DMS79 (cell line): ENCODE data around the gene SEMA3D.
A peak's percentile ranks its signal among the peaks of the same experiment; 100 is the strongest.

Source experiments
- DNase-seq: peaks from one replicate; lab custom pipeline; 2025; lab: John Stamatoyannopoulos, UW

The SEMA3D gene

GRCh38 chr7:85031475-85031874 lies 155.4 kb downstream of the SEMA3D start:
- DNase-seq: no peak

GRCh38 chr7:85030893-85031292 lies 156.0 kb downstream of the SEMA3D start:
- DNase-seq: peak; percentile 2

DNA sequence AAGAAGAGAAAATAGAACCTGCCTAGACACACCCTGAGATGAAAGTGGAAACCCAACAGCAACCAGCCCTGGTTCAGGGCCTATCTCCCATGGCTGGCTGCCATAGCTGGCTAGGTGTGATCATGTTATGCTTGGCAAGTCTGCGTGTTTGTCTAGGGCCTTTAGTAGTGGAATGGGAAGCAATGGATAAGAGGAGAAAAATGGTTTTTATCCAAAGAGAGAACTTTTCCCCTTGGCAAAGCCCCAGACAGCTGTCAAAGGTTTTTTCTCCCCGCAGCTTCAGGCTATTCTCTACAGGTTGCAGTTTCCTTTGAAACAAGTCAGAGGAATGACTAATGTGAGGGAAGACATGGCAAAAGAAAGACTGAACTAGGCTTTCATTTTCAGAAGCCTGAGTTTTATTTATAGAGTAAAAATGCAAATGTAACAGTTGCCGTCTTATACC lies 161.5 kb downstream of the SEMA3D start:
- no peak for DNase-seq

DNA sequence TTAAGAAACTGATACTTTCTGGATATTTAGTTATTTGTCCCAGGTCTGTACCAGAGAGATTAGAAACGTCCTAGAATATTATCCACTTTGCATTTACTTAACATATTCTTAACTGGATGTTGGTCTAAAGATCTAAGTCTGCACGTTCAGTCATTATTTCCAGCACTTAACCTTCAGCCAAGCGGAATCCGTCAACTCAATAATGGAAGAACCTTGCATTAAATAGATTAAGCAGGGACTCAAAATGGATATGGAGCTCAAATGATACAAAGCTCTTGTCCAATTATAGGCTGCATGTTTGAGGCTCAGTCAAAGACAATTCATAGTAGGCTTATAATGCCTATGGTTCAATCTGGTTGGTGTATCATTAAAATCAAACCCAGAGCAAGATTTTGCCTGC lies 162.9 kb downstream of the SEMA3D start:
- peak; percentile 57 for DNase-seq

DNA sequence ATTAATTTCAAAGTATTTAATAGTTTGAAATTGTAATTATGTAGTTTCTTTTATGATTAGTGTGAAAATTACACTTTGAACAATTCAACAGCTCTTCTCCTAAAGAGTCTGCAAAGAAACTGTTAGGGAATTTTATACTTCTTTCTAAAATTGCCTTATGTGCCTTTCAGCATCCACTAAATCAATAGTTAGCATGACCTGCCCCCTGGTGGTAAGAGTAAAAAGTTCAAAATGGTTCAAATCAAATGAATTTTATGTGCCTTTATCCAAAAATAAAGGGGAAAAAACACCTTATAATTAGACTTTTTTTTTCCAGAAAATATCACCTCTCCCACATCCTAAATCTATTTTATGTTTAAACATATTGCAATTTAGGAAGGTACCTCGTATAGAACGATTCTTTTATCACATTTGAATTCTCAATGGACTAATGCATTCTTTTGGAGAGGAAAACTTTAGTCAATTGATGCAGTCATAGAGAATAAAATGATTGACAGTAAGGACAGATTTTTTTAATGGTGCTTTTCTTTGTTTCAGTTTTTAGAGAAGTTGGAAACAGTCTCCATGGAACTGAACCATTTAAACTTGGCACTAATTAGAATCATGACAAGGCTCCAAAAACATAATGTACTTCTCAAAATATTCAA lies 163.7 kb downstream of the SEMA3D start:
- no peak for DNase-seq

DNA sequence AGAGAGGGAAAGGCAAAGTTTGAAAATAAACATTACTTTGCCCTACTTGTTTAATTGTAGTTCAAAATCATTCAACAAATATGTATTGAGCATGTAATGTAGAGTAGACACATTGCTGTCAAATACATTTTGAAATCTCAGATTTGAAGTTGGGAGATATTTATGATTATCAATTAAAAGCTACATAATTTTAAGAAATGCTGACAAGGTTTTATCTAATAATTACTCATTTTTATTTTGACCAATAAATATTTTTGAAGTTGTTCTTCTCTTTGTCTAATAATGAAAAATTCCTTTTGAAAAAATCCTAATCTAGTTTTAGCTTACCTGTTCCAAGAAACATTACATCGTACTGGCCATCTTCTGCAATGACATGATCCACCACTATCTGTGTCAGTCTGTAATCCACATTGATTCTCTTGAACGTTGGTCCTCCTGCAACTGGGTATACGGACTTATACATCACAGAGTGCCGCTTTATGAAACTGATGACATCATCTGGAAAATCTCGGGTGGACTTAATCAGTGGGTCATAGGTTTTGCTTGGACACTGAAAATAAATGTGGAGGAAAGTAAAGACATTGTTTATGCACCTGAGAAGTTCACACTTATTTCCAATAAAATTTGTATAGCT lies 164.7 kb downstream of the SEMA3D start:
- DNase-seq: no peak

GRCh38 chr7:85021101-85021704 lies 165.7 kb downstream of the SEMA3D start:
- no peak for DNase-seq

- no peak for DNase-seq
Observed at GRCh38 chr7:85019778-85020177, 167.1 kb downstream of the SEMA3D start.

- no peak for DNase-seq
Observed at GRCh38 chr7:85019176-85019575, 167.7 kb downstream of the SEMA3D start.

GRCh38 chr7:85018498-85018897 lies 168.4 kb downstream of the SEMA3D start:
- DNase-seq: no peak

- no peak for DNase-seq
Observed at GRCh38 chr7:85016286-85016685, 170.6 kb downstream of the SEMA3D start.

DNA sequence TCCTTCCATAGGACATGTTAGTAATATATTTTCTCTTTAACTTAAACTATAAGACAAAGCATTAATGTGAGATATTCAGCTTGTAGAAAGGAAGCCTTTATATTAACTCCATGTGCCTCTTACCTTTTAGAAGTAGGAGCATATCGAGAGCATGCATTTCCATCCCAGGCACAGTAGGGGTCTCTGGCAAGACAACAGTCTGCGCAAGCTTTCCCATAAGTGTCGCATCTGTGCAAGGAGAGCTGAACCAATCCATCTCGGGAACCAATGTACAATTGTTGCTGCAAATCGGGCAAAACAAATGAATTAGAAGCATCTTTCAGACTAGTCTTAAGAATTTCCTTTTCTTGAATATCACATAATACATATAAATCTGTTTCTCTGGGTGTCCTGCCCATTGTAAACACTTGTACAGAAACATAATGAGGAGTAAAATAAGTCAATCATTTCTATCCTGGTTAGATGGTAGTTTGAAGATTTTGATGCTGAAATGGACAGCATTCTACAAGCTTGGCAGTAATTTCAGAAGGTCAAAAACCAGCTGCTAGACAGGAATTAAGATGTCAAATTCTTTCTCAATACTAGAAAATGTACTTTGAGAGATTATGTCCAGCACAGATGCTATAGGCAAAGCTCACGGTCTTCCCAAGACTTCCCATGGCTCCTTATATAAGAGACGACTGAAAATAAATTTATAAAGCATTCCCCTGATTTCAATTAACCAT lies 171.8 kb downstream of the SEMA3D start:
- no peak for DNase-seq

GRCh38 chr7:85011127-85011526 lies 175.7 kb downstream of the SEMA3D start:
- no peak for DNase-seq

DNA sequence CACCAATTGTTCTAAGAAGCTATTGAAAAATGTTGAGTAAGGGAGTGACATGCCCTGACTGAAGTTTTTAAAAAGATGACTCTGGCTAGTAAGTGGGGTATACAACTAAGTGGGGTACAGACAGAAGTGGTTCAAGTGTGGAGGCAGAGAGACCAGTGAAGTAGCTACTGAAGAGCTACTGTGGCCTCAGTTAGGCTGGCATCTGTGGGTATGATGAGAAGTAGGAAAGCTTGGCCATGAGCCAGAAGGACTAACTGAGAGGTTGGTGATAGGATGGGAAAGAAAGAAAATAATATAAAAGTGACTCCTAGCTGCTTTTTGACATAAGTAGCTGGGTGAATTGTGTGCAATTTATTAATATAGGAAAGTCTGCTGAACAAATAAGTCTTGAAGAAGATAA lies 176.6 kb downstream of the SEMA3D start:
- DNase-seq: peak; percentile 75

DNA sequence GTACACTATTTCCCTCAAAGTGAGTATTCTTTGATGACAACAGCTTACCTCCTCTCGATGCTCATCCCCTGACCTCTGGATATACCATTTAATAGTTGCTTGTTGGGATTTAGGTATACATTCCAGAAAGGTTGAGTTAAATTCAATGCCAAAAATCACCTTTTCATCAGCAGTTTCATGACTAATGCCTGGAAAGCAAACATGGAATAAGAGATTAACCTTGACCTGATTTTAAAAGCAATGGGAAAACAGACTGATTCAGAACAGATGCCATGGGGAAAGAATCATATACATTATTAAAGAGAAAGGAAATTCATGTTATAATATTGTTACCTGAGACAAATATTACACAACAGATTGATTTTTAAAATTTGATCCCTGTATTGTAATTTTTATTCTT lies 180.1 kb downstream of the SEMA3D start:
- DNase-seq: no peak

- no peak for DNase-seq
Observed at GRCh38 chr7:85004402-85004801, 182.5 kb downstream of the SEMA3D start.

DNA sequence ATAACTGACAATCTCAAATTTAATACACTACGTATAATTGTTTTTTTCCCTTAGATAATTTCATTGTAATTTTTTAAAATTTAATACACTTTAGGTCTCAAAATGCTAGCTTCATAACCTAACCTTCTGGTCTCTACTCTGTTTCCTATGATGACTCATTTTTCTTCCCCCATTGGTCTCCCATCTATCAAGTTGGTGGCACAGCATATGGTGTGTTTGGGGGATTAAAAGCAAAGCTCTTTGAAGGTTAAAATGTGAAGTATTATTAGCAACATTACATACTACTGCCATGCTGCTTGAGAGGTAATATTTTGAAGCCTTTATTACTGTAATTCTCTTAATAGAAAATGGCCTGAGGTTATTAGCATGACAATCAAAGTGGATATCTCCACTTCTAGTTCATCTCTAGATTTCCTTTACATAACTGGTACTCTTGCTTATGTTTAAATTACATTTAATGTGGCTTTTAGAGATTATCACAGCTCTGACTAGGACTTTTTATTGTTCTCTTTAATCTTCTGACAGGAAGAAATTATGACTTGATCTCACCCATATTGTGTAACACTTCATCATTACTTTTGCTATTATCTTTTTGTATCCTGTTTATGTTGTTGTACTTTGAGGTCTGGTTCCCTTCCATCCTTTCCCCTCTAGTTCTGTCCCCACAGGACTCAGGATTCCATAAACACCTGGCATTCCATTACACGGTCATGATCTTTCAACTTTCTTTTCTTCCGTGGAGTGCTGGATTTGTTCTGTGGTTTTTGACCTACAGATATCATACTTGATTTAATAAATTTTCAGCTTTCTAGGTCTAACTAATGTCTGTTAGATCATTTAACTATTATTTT lies 185.1 kb downstream of the SEMA3D start:
- DNase-seq: peak; percentile 19

DNA sequence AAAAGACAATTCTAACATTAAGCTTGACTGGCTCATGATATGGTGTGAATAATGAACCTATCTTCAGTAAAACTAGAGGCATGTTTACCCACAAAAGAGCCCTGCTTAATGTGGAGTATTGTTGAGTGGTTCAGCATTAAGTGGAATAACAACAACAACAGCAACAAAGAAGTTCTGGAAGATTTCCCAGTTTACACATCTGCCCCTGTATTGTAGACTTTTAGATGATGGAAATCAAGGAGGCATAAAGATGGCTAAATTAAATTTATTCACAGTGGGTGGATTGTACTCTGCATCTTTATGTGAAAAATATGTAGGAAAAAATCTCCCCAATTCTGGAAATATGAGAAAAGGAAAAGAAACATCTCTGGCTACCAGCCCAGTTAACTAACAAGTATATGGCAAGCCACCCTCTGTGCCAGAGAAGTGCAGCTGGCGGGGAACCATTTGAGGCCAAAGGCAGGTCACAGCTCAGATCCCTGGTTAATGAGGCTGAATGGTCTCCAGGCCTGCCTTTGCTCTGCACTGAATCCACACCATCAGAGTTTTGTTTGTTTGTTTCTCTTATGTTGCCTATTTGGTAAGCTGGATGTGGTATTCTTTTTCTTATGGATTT lies 186.0 kb downstream of the SEMA3D start:
- DNase-seq: peak; percentile 98

DNA sequence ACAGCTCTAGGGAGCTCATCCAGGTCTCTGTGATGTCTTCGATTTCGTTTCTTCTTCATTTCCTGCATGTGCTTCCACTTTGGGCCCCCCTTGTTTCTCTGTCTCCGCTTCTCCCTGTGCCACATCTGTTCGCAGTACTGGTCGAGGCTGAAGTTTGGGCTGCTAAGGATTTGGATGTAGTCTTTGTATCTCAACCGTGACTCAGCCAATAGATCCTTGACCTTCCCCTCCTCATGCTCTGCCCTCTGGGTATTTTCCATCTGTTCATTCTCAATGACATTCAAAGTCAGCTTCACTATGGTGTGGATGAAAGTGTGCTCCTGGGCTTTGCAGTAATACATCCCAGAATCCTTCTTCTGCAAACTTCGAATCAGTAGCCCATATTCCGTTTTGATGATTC lies 187.4 kb downstream of the SEMA3D start:
- DNase-seq: no peak

- DNase-seq: no peak
Observed at GRCh38 chr7:84998665-84999064, 188.2 kb downstream of the SEMA3D start.

DNA sequence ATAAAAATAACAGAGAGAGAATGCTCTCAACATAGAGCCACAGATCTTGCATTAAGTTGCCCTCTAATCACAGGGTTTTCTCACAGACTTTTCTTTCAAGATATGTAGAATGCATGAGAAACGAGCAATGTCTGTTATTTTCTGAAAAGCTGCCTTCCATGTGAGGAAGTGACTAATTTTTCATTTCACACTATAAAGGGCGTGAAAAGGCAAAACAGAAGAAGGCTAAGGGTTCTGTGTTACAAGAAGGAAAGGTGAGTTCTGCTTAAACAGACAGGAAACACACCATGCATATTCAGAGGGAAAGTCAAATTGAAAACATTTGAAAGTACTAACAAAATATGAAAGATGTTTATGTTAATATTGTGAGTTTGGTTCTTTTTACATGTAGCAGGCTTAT lies 189.2 kb downstream of the SEMA3D start:
- no peak for DNase-seq
